WERI-Rb-1 (cell line): ENCODE data around the gene SAMD4B.

Experiments
- DNase-seq: peaks from one replicate; pipeline ENCODE4 v3.0.0-alpha.2; 2020
- H3K27ac ChIP-seq: fragments of 250-450 bp; sonication (Bioruptor Pico); 2 replicates; pipeline ENCODE4 v1.5.1; 2020; ENCODE audit warnings: mild to moderate bottlenecking, moderate library complexity
- H3K27me3 ChIP-seq: fragments of 250-450 bp; sonication (Bioruptor Pico); 2 replicates; pipeline ENCODE4 v1.5.1; 2021; ENCODE audit warnings: mild to moderate bottlenecking, low read depth, moderate library complexity; ENCODE audit not compliant: insufficient read depth, severe bottlenecking
- H3K36me3 ChIP-seq: fragments of 250-450 bp; sonication (Bioruptor Pico); 2 replicates; pipeline ENCODE4 v1.5.1; 2020; ENCODE audit warnings: mild to moderate bottlenecking, moderate library complexity
- H3K4me3 ChIP-seq: 2 replicates; pipeline ENCODE4 v1.5.1; 2011; ENCODE audit warnings: low read depth, mild to moderate bottlenecking, control low read depth, low read length
- H3K9me3 ChIP-seq: fragments of 250-450 bp; sonication (Bioruptor Pico); 2 replicates; pipeline ENCODE4 v1.5.1; 2021; ENCODE audit warnings: mild to moderate bottlenecking, moderate library complexity; ENCODE audit not compliant: severe bottlenecking
- CTCF ChIP-seq: IDR thresholded peaks from 2 replicates; pipeline ENCODE4 v1.5.1; 2011; ENCODE audit warnings: low read depth, mild to moderate bottlenecking, control low read depth, inconsistent platforms, low read length

The SAMD4B gene

GRCh38 chr19:39363901-39364457 lies 21.8 kb downstream of the SAMD4B start:
- Histone ChIP-seq H3K36me3 (peaks cover 54% of the 10 kb centered on the region), H3K27me3 (no peaks in the 10 kb centered on the region), H3K4me3 (no peak overlapping the region), H3K9me3 (no peaks in the 10 kb centered on the region), H3K27ac (no peak overlapping the region)
- no peak for TF ChIP-seq CTCF
- no peak for DNase-seq

GRCh38 chr19:39365531-39365930 lies 23.3 kb downstream of the SAMD4B start:
- H3K36me3 ChIP-seq, result peaks cover 57% of the 10 kb centered on the region
- TF ChIP-seq CTCF, result no peak

GRCh38 chr19:39369200-39369599 lies 27.0 kb downstream of the SAMD4B start:
- no peak for TF ChIP-seq CTCF
- Histone ChIP-seq H3K9me3 (no peaks in the 10 kb centered on the region), H3K36me3 (peaks cover 75% of the 10 kb centered on the region), H3K27ac (no peak overlapping the region), H3K4me3 (no peak overlapping the region), H3K27me3 (no peaks in the 10 kb centered on the region)
- DNase-seq, result no peak

More at GRCh38 chr19:39365531-39365930, 23.3 kb downstream of the SAMD4B start:
- no peak for DNase-seq
- Histone ChIP-seq H3K4me3 (no peak overlapping the region), H3K27ac (no peak overlapping the region), H3K27me3 (no peaks in the 10 kb centered on the region), H3K9me3 (no peaks in the 10 kb centered on the region)

- Histone ChIP-seq H3K27ac (no peak overlapping the region), H3K9me3 (no peaks in the 10 kb centered on the region), H3K27me3 (no peaks in the 10 kb centered on the region), H3K4me3 (no peak overlapping the region), H3K36me3 (peaks cover 78% of the 10 kb centered on the region)
- TF ChIP-seq CTCF, result no peak
- DNase-seq, result no peak
Observed at GRCh38 chr19:39370735-39371134, 28.5 kb downstream of the SAMD4B start.

- DNase-seq, result no peak
- no peak overlapping the region for H3K4me3 ChIP-seq
- TF ChIP-seq CTCF, result no peak
- H3K36me3 ChIP-seq, result peaks cover 85% of the 10 kb centered on the region
- no peaks in the 10 kb centered on the region for H3K27me3 ChIP-seq
- H3K9me3 ChIP-seq, result no peaks in the 10 kb centered on the region
- no peak overlapping the region for H3K27ac ChIP-seq
Observed at GRCh38 chr19:39372047-39372802, 30.0 kb downstream of the SAMD4B start.
